GM12878 (cell line): ENCODE measurements around the gene IL1R2.

Source experiments
- BMI1 ChIP-seq: fragments of 450-650 bp; IDR thresholded peaks from 2 replicates; pipeline ENCODE4 v1.6.1; 2016; ENCODE audit warnings: mild to moderate bottlenecking, moderate library complexity, borderline replicate concordance
- CBX5 ChIP-seq: sonication (generic); IDR thresholded peaks from 2 replicates; pipeline ENCODE4 v1.6.1; 2016; ENCODE audit warnings: low read depth, moderate library complexity, mild to moderate bottlenecking, inconsistent platforms
- CTCF ChIP-seq, 3 experiments: IDR thresholded peaks in 2 of 3; conservative IDR thresholded peaks in 1 of 3; 2 replicates each; pipeline ENCODE4 v1.5.1; 2011; ENCODE audit warnings: low read depth in 3 of 3, low read length in 3 of 3, mild to moderate bottlenecking in 3 of 3, control low read depth in 2 of 3, moderate library complexity in 2 of 3, inconsistent platforms in 1 of 3, mixed read lengths in 1 of 3; ENCODE audit not compliant: control insufficient read depth in 2 of 3, insufficient read depth in 1 of 3; ENCODE audit errors: extremely low read depth in 1 of 3
- GABPA ChIP-seq: IDR thresholded peaks from 2 replicates; pipeline ENCODE4 v1.6.1; 2014; ENCODE audit warnings: antibody characterized with exemption, low read depth, mild to moderate bottlenecking, inconsistent platforms
- NFYB ChIP-seq: IDR thresholded peaks from 2 replicates; pipeline ENCODE4 v1.6.1; 2011; ENCODE audit warnings: low read depth, mild to moderate bottlenecking, low read length, improper control_type of control experiment, moderate library complexity; ENCODE audit not compliant: insufficient read depth
- PAX5 ChIP-seq: IDR thresholded peaks from 2 replicates; pipeline ENCODE4 v1.6.1; 2011; ENCODE audit warnings: low read depth, low read length, borderline replicate concordance
- POLR2A ChIP-seq: IDR thresholded peaks from 2 replicates; pipeline ENCODE4 v1.6.1; 2011; ENCODE audit warnings: low read depth, mild to moderate bottlenecking, low read length
- ZZZ3 ChIP-seq: IDR thresholded peaks from 2 replicates; pipeline ENCODE4 v1.6.1; 2011; ENCODE audit warnings: low read depth; ENCODE audit not compliant: control insufficient read depth, insufficient read length

GRCh38 chr2:101980368-101980767, 11.4 kb upstream of the IL1R2 start:
- TF ChIP-seq NFYB (no peak), BMI1 (no peak), PAX5 (no peak), CTCF (IDR thresholded peaks at IDR 0.05 in 2 of 3, conservative IDR thresholded peaks at IDR 0.05 in 1 of 3; ENCODE audit: control insufficient read depth in 2 of 3, extremely low read depth in 1 of 3, insufficient read depth in 1 of 3, low read depth in 3 of 3, low read length in 3 of 3) (no peak), ZZZ3 (no peak), GABPA (no peak), CBX5 (no peak), POLR2A (no peak)
